Ovary (tissue), 9 donors: Measurements from ENCODE around the gene HIVEP1. TPM values are rescaled to one million over a fixed set of nuclear protein-coding genes. Genes with fewer than 3 reads are reported as not detected.

Experiments used
- DNase-seq, 5 donors: peaks; one replicate each; pipeline ENCODE4 v3.0.0-alpha.2; 2019 to 2020
- H3K27ac ChIP-seq, 2 donors: fragments of 200-600 bp; one replicate each; pipeline versions ENCODE4 v1.5.1 to v1.8.0; 2019 to 2022
- H3K27me3 ChIP-seq: fragments of 200-600 bp; one replicate; pipeline ENCODE4 v1.8.0; 2022
- H3K36me3 ChIP-seq: fragments of 200-600 bp; sonication (generic); one replicate; pipeline ENCODE4 v1.5.1; 2019
- H3K4me1 ChIP-seq: one replicate; pipeline ENCODE4 v1.8.1; 2013; ENCODE audit warnings: mild to moderate bottlenecking, moderate library complexity; ENCODE audit not compliant: insufficient read depth
- H3K4me3 ChIP-seq: fragments of 200-600 bp; sonication (generic); one replicate; pipeline ENCODE4 v1.5.1; 2017
- H3K9me3 ChIP-seq, 2 donors: fragments of 200-600 bp in 1 of 2; sonication (generic) in 1 of 2; one replicate each; pipeline versions ENCODE4 v1.5.1 to v1.8.1; 2013 to 2019; ENCODE audit warnings: mild to moderate bottlenecking in 1 of 2, moderate library complexity in 1 of 2
- EP300 ChIP-seq: sonication (generic); formaldehyde crosslinking; IDR thresholded peaks from one replicate; pipeline ENCODE4 v1.6.1; 2017; ENCODE audit warnings: antibody characterized with exemption
- POLR2A ChIP-seq: fragments of 450-650 bp; IDR thresholded peaks from one replicate; pipeline ENCODE4 v1.6.1; 2017; ENCODE audit warnings: antibody characterized with exemption, mild to moderate bottlenecking, moderate library complexity
- WGBS, 3 donors: extraction: QIAGEN DNeasy Blood & Tissue Kit in 1 of 3; methylation state at CpG; one replicate each; pipeline versions ENCODE4 v1.1.5 to v1.1.7; 2013 to 2017; 5-methylcytosine and 5-hydroxymethylcytosine counted together
- intact Hi-C, 4 donors: fragments of 100-400 bp; cut with DNase I; formaldehyde crosslinking; loops; one replicate each; pipeline versions ENCODE4 v1.11.0 to v1.15.1; 2022 to 2023
- polyA plus RNA-seq, 2 donors: library from polyadenylated mRNA; stranded (reverse); fragments of 200-250 nt in 1 of 2; fragments of 350-450 nt in 1 of 2; fragmentation: Illumina TruSeq in 1 of 2; extraction: RNeasy Lipid Tissue Mini Kit (QIAGEN cat#74804) in 1 of 2; gene quantifications; one replicate each; pipeline ENCODE4 v1.2.3, GENCODE V29; 2013 to 2014
- total RNA-seq, 7 donors: library from RNA; depleted of rRNA in 2 of 7; stranded (reverse); fragments of >200 nt in 2 of 7; fragmentation: NEBNext Ultra II Directional in 3 of 7; extraction: Animal tissue kit (Norgen Biotek cat#: 25700) in 3 of 7; gene quantifications; one replicate each; pipeline versions ENCODE4 v1.1.0 to v1.2.4, GENCODE V29; 2016 to 2023
- TF ChIP-seq, protein P1 (sequence below), 3 donors: fragments of 450-650 bp in 2 of 3; fragments of 200-600 bp in 1 of 3; IDR thresholded peaks; one replicate each; pipeline versions ENCODE4 v1.5.1 to v1.8.0; 2016 to 2022; ENCODE audit warnings: antibody characterized with exemption in 3 of 3, mild to moderate bottlenecking in 1 of 3
- donor health status: DM: no; HTN: no; CAD: no; lungs with moderate emphysema.
- donor health status: DM: no; HTN: no; CAD: no.
- donor health status: Bipolar disorder and iron deficiency.
- donor health status: DM: yes; HTN: yes; CAD: no.
- donor health status: DM: no; HTN: no; CAD: no.
- donor health status: DM: yes; HTN: yes; CAD: no.

Gene HIVEP1
- total and polyA plus RNA-seq, 9 donors, result 11.9 to 45.0 (median 27.0) TPM

- 88 to 92% (median 89%) methylated on average over 4 of the region's 4 CpGs for WGBS, 3 donors
- TF ChIP-seq POLR2A, result no peak
- TF ChIP-seq, protein P1, sequence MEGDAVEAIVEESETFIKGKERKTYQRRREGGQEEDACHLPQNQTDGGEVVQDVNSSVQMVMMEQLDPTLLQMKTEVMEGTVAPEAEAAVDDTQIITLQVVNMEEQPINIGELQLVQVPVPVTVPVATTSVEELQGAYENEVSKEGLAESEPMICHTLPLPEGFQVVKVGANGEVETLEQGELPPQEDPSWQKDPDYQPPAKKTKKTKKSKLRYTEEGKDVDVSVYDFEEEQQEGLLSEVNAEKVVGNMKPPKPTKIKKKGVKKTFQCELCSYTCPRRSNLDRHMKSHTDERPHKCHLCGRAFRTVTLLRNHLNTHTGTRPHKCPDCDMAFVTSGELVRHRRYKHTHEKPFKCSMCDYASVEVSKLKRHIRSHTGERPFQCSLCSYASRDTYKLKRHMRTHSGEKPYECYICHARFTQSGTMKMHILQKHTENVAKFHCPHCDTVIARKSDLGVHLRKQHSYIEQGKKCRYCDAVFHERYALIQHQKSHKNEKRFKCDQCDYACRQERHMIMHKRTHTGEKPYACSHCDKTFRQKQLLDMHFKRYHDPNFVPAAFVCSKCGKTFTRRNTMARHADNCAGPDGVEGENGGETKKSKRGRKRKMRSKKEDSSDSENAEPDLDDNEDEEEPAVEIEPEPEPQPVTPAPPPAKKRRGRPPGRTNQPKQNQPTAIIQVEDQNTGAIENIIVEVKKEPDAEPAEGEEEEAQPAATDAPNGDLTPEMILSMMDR (IDR thresholded peaks at IDR 0.05), result no peak
- no peak for TF ChIP-seq EP300
- DNase-seq, result no peak
- intact Hi-C loops, result no loop called here
- Histone ChIP-seq H3K9me3 (no peaks in the 10 kb centered on the region), H3K27me3 (no peaks in the 10 kb centered on the region), H3K36me3 (no peaks in the 10 kb centered on the region), H3K27ac (no peak overlapping the region), H3K4me3 (no peak overlapping the region), H3K4me1 (no peaks in the 10 kb centered on the region)
Measured at GRCh38 chr6:12208673-12209072, 196.6 kb downstream of the HIVEP1 start.

Other genes with a start within 250 kb of the HIVEP1 start
- under 1 TPM in 2 of 7 donors, not detected in 5; 0.31 to 0.80 TPM for gene ADTRP, start 233.5 kb upstream of the HIVEP1 start, total RNA-seq
- gene ADTRP, start 233.5 kb upstream of the HIVEP1 start, polyA plus RNA-seq, result under 1 TPM; 0.12 to 0.37 TPM